IMR-90 (cell line): ENCODE measurements around the gene ASAP2. TPM values are rescaled to one million over a fixed set of nuclear protein-coding genes. Genes with fewer than 3 reads are reported as not detected.

Experiments
- ATAC-seq: fragments of 200-7000 bp; cut with Tn5 transposase; 2 replicates; pipeline ENCODE4 v1.9.1; 2020; ENCODE audit warnings: low read depth, mild to moderate bottlenecking, moderate library complexity
- BruUV-seq: library from RNA; stranded (reverse); fragments of 400-500 nt; replicated peaks from 2 replicates; lab custom pipeline; 2021; lab: Mats Ljungman, UMichigan
- CTCF ChIA-PET: fragments of 300-600 bp; formaldehyde crosslinking; extraction: SDS; loops from one replicate; lab custom pipeline; 2021; ENCODE audit warnings: antibody characterized with exemption; lab: Yijun Ruan, JAX
- POLR2A ChIA-PET: fragments of 300-600 bp; sonication (Branson Sonifier 250); formaldehyde crosslinking; loops from one replicate; lab custom pipeline; 2022; ENCODE audit warnings: antibody characterized with exemption; ENCODE audit not compliant: unreplicated experiment; lab: Charles Lee
- DNase-seq: peaks from one replicate; pipeline ENCODE4 v3.0.0; 2013
- H2AFZ ChIP-seq: replicated peaks from 2 replicates; pipeline ENCODE3; 2013; ENCODE audit warnings: low read length, mild to moderate bottlenecking; ENCODE audit not compliant: poor library complexity
- H2AK5ac ChIP-seq: 2 replicates; pipeline ENCODE4 v1.6.1; 2013; ENCODE audit warnings: low read depth, low read length, inconsistent platforms
- H2AK9ac ChIP-seq: replicated peaks from 2 replicates; pipeline ENCODE3; 2013; ENCODE audit warnings: mild to moderate bottlenecking, low read depth, low read length, moderate library complexity; ENCODE audit not compliant: poor library complexity
- H2BK120ac ChIP-seq: 2 replicates; pipeline ENCODE4 v1.6.1; 2013; ENCODE audit warnings: low read depth, low read length, inconsistent platforms
- H2BK15ac ChIP-seq: 3 replicates; pipeline ENCODE4 v1.6.1; 2013; ENCODE audit warnings: low read depth, low read length, inconsistent platforms
- H2BK20ac ChIP-seq: 2 replicates; pipeline ENCODE4 v1.6.1; 2013; ENCODE audit warnings: low read depth, mild to moderate bottlenecking, inconsistent platforms, low read length, moderate library complexity
- H2BK5ac ChIP-seq: 2 replicates; pipeline ENCODE4 v1.6.1; 2013; ENCODE audit warnings: mild to moderate bottlenecking, low read depth, low read length, inconsistent platforms; ENCODE audit not compliant: poor library complexity, severe bottlenecking
- H3K14ac ChIP-seq: replicated peaks from 2 replicates; pipeline ENCODE4 v1.6.1; 2013; ENCODE audit warnings: low read depth, low read length, inconsistent platforms
- H3K18ac ChIP-seq: 2 replicates; pipeline ENCODE4 v1.6.1; 2013; ENCODE audit warnings: low read depth, low read length, control low read depth
- H3K23ac ChIP-seq: 2 replicates; pipeline ENCODE4 v1.6.1; 2013; ENCODE audit warnings: low read depth, low read length, inconsistent platforms
- H3K27ac ChIP-seq: 2 replicates; pipeline ENCODE4 v1.5.1; 2013; ENCODE audit warnings: mild to moderate bottlenecking, control low read depth, low read length; ENCODE audit not compliant: insufficient read depth
- H3K27me3 ChIP-seq: 2 replicates; pipeline ENCODE4 v1.6.1; 2013; ENCODE audit warnings: low read length; ENCODE audit not compliant: control insufficient read depth, insufficient read depth
- H3K36me3 ChIP-seq: 2 replicates; pipeline ENCODE4 v1.6.1; 2013; ENCODE audit warnings: low read length, mixed read lengths; ENCODE audit not compliant: control insufficient read depth, insufficient read depth
- H3K4ac ChIP-seq: 2 replicates; pipeline ENCODE4 v1.6.1; 2013; ENCODE audit warnings: low read depth, low read length, inconsistent platforms
- H3K4me1 ChIP-seq: 2 replicates; pipeline ENCODE4 v1.6.1; 2013; ENCODE audit warnings: low read length, mixed read lengths; ENCODE audit not compliant: control insufficient read depth, insufficient read depth
- H3K4me2 ChIP-seq: 2 replicates; pipeline ENCODE4 v1.6.1; 2013; ENCODE audit warnings: low read depth, mild to moderate bottlenecking, control low read depth, low read length, moderate library complexity
- H3K4me3 ChIP-seq: 2 replicates; pipeline ENCODE4 v1.5.1; 2013; ENCODE audit warnings: low read depth, mild to moderate bottlenecking, control low read depth, low read length, moderate library complexity; ENCODE audit not compliant: insufficient read depth
- H3K56ac ChIP-seq: 2 replicates; pipeline ENCODE4 v1.6.1; 2013; ENCODE audit warnings: low read length, inconsistent platforms; ENCODE audit not compliant: insufficient read depth; ENCODE audit errors: extremely low read depth
- H3K79me1 ChIP-seq, 2 experiments: 2 replicates each; pipeline ENCODE4 v1.6.1; 2013; ENCODE audit warnings: low read length in 2 of 2, inconsistent platforms in 1 of 2, low read depth in 1 of 2
- H3K9ac ChIP-seq: 2 replicates; pipeline ENCODE4 v1.6.1; 2013; ENCODE audit warnings: low read depth, low read length, control low read depth
- H3K9me1 ChIP-seq: 2 replicates; pipeline ENCODE4 v1.6.1; 2013; ENCODE audit warnings: low read length, inconsistent platforms; ENCODE audit not compliant: insufficient read depth
- H3K9me3 ChIP-seq: 2 replicates; pipeline ENCODE4 v1.6.1; 2013; ENCODE audit warnings: low read length; ENCODE audit not compliant: control insufficient read depth, insufficient read depth
- H4K20me1 ChIP-seq: 2 replicates; pipeline ENCODE4 v1.6.1; 2013; ENCODE audit warnings: low read length, inconsistent platforms; ENCODE audit not compliant: insufficient read depth
- H4K5ac ChIP-seq: 2 replicates; pipeline ENCODE4 v1.6.1; 2013; ENCODE audit warnings: mild to moderate bottlenecking, low read depth, low read length, control low read depth
- H4K8ac ChIP-seq, 2 experiments: 2 replicates each; pipeline ENCODE4 v1.6.1; 2013; ENCODE audit warnings: low read depth in 2 of 2, low read length in 2 of 2, control low read depth in 1 of 2, inconsistent platforms in 1 of 2
- H4K91ac ChIP-seq: 2 replicates; pipeline ENCODE4 v1.6.1; 2013; ENCODE audit warnings: low read depth, low read length, inconsistent platforms; ENCODE audit not compliant: insufficient read depth
- MAZ ChIP-seq: IDR thresholded peaks from 2 replicates; pipeline ENCODE4 v1.6.1; 2012; ENCODE audit warnings: low read depth, mild to moderate bottlenecking, low read length, improper control_type of control experiment, moderate library complexity, borderline replicate concordance
- WGBS, 2 experiments: methylation state at CpG; one replicate each; pipeline versions ENCODE4 v1.1.5 to v1.1.7; 2013; ENCODE audit warnings: missing lambda C conversion rate in 2 of 2; ENCODE audit not compliant: insufficient read length in 1 of 2; ENCODE audit errors: extremely low coverage in 2 of 2; 5-methylcytosine and 5-hydroxymethylcytosine counted together
- dilution Hi-C: fragments of 300-500 bp; cut with HindIII; formaldehyde crosslinking; loops from one replicate; pipeline ENCODE4 v1.14.3; 2018; ENCODE audit warnings: low sequenced_read_pairs; ENCODE audit not compliant: unreplicated experiment
- in situ Hi-C: fragments of 300-500 bp; cut with MboI; formaldehyde crosslinking; loops from 3 replicates; pipeline ENCODE4 v1.14.3; 2019; ENCODE audit warnings: low sequenced_read_pairs, inconsistent platforms, mixed read lengths
- intact Hi-C: fragments of 100-400 bp; cut with micrococcal nuclease; formaldehyde crosslinking; loops from 2 replicates; pipeline ENCODE4 v1.10.0; 2022
- polyA plus RNA-seq, 3 experiments: library from polyadenylated mRNA; depleted of rRNA; stranded (reverse); fragments of >200 nt; gene quantifications; 2 replicates each; pipeline ENCODE4 v1.2.3, GENCODE V29; 2012; ENCODE audit warnings: low replicate concordance in 1 of 3
- total RNA-seq: library from RNA; depleted of rRNA; stranded (reverse); fragments of >200 nt; gene quantifications from 2 replicates; pipeline ENCODE4 v1.2.3, GENCODE V29; 2012

The ASAP2 gene
- total and polyA plus RNA-seq, 2 of the 4 experiments (the other 2 are of a cell fraction), result 19.7 to 28.1 TPM

DNA sequence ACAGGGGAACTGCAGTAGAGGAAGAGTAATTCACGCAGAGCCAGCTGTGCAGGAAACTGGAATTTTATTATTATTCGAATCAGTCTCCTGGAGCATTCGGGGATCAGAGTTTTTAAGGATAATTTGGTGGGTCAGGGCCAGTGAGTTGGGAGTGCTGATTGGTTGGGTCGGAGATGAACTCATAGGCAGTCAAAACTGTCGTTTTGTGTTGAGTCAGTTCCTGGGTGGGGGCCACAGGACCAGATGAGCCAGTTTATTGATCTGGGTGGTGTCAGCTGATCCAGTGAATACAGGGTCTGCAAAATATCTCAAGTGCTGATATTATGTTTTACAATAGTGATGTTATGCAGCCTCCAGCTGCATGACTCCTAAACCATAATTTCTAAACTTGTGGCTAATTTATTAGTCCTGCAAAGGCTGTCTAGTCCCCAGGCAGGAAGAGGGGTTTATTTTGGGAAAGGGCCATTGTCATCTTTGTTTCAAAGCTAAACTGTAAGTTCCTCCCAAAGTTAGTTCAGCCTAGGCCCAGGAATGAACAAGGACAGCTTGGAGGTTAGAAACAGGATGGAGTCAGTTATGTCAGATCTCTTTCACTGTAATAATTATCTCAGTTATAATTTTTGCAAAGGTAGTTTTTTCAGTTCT, 67.0 kb downstream of the ASAP2 start:
- H3K4me1 ChIP-seq, result peaks cover 4% of the 10 kb centered on the region
- no peak for TF ChIP-seq MAZ
- H3K4ac ChIP-seq, result no peak overlapping the region
- in situ Hi-C loops (no loop called here), dilution Hi-C loops (no loop called here), intact Hi-C loops (no loop called here)
- CTCF ChIA-PET, result interaction anchor here (0.6 kb wide), 1 partner anchor 12 kb away, joined by 4 read pairs; no protein-coding TSS in a partner anchor
- no peak overlapping the region for H3K4me2 ChIP-seq
- no peak overlapping the region for H3K56ac ChIP-seq
- ATAC-seq (no peak), DNase-seq (no peak)
- H3K9me3 ChIP-seq, result no peaks in the 10 kb centered on the region
- no peak overlapping the region; the same call in 1 of the 2 replicates for H3K14ac ChIP-seq
- H3K27ac ChIP-seq, result no peak overlapping the region
- no peak overlapping the region for H2BK15ac ChIP-seq
- H3K79me1 ChIP-seq, result peaks cover 38 to 81% of the 10 kb centered on the region in 2 experiments
- no peaks in the 10 kb centered on the region for H3K36me3 ChIP-seq
- no peak overlapping the region for H4K5ac ChIP-seq
- H2BK20ac ChIP-seq, result no peak overlapping the region
- H4K20me1 ChIP-seq, result peaks cover 41% of the 10 kb centered on the region
- POLR2A ChIA-PET, result interaction anchor here (0.6 kb wide), 1 partner anchor 73 kb away, joined by 8 read pairs; no protein-coding TSS in a partner anchor
- H4K91ac ChIP-seq, result no peak overlapping the region
- no peak overlapping the region for H2BK5ac ChIP-seq
- H3K4me3 ChIP-seq, result no peak overlapping the region
- no peak overlapping the region for H3K18ac ChIP-seq
- H2AK9ac ChIP-seq, result no peak overlapping the region
- H2BK120ac ChIP-seq, result no peak overlapping the region
- no TSS peak for BruUV-seq
- no peak overlapping the region for H3K23ac ChIP-seq
- no peak overlapping the region for H2AK5ac ChIP-seq
- WGBS, 2 experiments, result 100% methylated on average over 2 of the region's 5 CpGs; no CpG with 5 or more reads in 1 of the 2 experiments
- H3K27me3 ChIP-seq, result no peaks in the 10 kb centered on the region
- no peak overlapping the region for H2AFZ ChIP-seq
- peaks cover 17% of the 10 kb centered on the region for H3K9me1 ChIP-seq
- no peak overlapping the region; a peak in 1 of 4 replicates for H4K8ac ChIP-seq
- H3K9ac ChIP-seq, result no peak overlapping the region
